ENCODE results near the gene KIFAP3.

GRCh38 chr1:169906938-169907337 is 167.6 kb downstream of the KIFAP3 start:
- TF ChIP-seq, protein P1, sequence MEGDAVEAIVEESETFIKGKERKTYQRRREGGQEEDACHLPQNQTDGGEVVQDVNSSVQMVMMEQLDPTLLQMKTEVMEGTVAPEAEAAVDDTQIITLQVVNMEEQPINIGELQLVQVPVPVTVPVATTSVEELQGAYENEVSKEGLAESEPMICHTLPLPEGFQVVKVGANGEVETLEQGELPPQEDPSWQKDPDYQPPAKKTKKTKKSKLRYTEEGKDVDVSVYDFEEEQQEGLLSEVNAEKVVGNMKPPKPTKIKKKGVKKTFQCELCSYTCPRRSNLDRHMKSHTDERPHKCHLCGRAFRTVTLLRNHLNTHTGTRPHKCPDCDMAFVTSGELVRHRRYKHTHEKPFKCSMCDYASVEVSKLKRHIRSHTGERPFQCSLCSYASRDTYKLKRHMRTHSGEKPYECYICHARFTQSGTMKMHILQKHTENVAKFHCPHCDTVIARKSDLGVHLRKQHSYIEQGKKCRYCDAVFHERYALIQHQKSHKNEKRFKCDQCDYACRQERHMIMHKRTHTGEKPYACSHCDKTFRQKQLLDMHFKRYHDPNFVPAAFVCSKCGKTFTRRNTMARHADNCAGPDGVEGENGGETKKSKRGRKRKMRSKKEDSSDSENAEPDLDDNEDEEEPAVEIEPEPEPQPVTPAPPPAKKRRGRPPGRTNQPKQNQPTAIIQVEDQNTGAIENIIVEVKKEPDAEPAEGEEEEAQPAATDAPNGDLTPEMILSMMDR (IDR thresholded peaks at IDR 0.05 in 4 of 5, conservative IDR thresholded peaks at IDR 0.05 in 1 of 5): no peak
- no peak for TF ChIP-seq POLR2A (IDR thresholded peaks at IDR 0.05)
